ENCODE measurements around the gene DNM3.

The DNM3 gene

GRCh38 chr1:172328266-172328665 lies 487.0 kb downstream of the DNM3 start:
- no peak for DNase-seq (ENCODE audit: low spot score)

DNA sequence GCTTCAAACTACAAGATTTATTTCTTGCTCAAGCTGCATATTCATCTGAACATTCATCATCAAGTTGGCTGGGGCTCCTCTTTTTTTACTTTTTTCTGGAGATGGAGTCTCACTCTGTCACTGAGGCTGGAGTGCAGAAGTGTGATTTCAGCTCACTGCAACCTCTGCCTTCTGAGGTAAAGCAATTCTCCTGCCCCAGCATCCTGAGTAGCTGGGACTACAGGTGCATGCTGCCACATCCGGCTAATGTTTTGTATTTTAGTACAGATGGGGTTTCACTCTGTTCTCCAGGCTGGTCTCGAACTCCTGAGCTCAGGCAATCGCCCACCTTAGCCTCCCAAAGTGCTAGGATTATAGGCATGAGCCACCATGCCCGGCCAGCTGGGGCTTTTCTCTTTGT lies 490.9 kb downstream of the DNM3 start:
- no peak for DNase-seq (ENCODE audit: low spot score)

- DNase-seq (ENCODE audit: low spot score), result no peak
Measured at GRCh38 chr1:172335377-172335776, 494.1 kb downstream of the DNM3 start.

DNA sequence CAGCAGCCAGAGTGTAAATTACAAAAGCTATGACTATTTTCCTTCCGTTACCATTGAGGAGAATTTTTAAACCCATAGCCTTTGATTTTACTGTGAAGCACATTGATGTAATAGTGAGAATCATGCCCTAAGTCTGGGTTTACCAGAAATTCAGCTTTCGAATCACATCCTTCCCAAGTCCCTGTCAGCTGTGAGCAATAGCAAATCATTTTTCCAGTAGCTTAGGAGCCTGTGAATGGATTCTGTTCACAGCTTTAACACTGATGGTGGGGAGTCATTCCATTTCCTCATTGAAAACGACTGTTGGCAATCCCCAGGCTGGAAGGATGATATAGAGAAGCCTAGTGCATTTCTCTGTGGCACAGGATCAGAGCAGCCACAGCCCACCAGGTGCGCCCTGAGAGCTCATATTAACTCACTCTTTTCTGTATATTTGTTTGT lies 497.0 kb downstream of the DNM3 start:
- DNase-seq (ENCODE audit: low spot score), result no peak

GRCh38 chr1:172339842-172340241 lies 498.5 kb downstream of the DNM3 start:
- no peak for DNase-seq (ENCODE audit: low spot score)

- DNase-seq (ENCODE audit: low spot score), result no peak
Measured at GRCh38 chr1:172340520-172340919, 499.2 kb downstream of the DNM3 start.

GRCh38 chr1:172341697-172342096 lies 500.4 kb downstream of the DNM3 start:
- no peak for DNase-seq (ENCODE audit: low spot score)

DNA sequence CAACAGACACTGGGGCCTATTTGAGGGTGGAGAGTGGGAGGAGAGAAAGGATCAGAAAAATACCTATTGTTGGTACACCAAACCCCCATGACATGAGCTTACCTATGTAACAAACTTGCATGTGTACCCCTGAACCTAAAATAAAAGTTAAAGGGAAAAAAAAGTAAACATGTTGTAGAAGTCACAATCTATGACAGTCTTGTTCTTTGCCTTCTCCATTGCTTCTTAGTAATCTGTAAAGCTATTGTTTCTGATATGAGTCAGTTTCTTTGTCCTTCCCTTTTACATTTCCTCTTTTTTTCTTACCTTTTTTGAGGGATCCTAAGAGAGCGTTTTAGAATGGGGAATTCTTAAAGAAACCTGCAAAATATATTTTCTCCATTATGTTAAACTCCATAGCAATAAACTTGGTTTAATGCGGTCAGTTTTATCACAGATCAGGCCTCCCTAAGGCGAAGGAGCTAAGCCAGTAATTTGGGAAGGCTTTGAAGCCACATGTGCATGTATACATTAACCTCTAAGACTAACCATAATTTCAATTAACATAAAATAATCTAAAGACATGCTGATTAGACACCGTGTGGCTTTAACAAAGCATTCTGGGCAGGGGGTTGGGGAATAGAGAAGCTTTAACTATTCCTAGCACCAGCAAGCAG lies 501.4 kb downstream of the DNM3 start:
- no peak for DNase-seq (ENCODE audit: low spot score)

GRCh38 chr1:172343240-172344160 lies 502.2 kb downstream of the DNM3 start:
- no peak for DNase-seq (ENCODE audit: low spot score)

DNA sequence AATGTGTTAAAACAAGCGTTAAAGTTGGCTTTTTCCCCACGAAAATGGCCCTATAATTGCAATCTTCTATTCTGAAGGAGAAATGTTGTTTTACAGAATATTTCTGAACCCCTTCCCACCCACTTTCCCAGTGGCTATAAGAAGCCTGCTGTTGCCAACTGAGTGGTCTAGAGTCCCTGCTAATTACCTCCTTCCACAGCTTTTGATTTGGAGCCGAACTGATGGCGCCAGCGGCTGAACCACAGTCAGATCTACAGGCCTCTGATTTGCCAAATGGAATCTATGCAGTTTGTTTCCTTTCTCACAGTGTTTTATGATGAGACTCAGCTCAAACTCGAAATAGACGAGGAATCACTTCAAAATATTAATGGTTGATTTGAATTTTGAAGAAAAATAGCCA lies 503.1 kb downstream of the DNM3 start:
- DNase-seq (ENCODE audit: low spot score), result no peak

DNA sequence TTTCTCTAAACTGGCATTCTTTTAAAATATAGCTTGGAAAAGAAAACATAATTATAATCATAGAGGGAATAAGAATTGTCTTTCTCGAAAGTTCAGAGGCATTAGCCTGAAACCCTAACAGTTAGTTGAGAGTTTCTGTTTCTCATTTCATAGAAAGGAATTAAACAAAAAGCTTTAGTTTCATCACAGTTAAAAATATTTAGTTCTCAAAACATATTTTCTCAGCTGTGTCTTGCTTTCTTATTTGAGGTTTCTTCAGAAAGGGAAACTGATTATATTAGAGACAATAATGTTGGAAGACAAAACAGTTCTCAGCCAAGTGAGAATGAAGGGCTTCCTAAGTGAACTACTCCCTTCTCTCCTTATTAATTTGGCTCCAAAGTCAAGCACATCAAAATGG lies 503.8 kb downstream of the DNM3 start:
- no peak for DNase-seq (ENCODE audit: low spot score)

DNA sequence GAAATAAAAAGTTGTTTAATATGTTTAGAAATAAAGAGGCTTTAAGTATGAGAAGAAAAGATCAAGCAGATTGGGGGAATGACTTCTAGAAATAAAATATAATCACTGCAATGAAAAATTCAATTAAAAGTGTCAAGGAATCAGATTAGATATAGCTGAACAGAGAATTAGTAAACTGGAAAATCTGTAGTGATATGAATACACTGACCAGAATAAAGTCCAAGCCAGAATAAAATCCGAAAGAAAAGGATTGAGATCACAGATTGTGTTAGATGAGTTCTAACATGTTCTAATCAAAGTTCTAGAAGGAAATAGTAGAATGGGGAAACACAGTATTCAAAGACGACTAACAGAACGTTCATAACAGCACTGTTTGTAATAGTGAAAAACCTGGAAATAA lies 506.1 kb downstream of the DNM3 start:
- DNase-seq (ENCODE audit: low spot score), result no peak

DNA sequence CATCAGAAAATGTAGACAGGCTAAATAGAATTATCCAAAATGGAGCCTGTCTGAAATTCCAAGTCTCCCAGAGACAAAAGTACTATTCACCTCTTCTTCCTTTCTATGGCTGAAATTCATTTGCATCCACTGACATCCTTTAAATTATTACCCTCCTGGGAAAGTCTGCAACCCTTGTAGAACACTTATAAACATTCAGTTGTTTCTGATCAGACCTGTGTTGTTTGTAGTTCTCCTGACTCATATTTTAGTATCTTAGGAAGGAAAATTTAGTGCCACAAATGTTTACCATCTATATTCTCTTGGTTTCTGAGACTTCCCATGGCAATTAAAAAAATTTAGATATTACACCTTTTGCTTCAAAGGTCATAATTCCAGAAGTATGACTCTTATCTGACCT lies 509.6 kb downstream of the DNM3 start:
- DNase-seq (ENCODE audit: low spot score), result no peak

DNA sequence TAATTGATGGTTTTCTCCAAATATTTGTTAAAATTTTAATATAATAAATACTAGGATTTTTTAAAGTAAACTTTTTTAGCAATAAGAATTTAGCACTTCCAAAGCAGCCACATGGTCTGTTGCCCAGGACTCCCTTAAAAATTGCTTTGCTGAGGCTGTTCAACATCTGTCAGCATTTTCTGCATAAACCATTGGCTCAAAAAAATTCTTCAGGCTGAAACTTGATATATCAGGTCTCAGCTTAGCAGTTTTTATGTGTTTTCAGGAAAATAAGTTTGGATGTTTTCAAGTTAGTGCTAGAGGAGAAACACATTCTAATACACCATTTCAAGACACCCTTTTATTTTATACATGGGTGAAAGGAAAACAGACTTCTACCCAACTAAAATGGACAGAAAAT lies 510.0 kb downstream of the DNM3 start:
- no peak for DNase-seq (ENCODE audit: low spot score)

DNA sequence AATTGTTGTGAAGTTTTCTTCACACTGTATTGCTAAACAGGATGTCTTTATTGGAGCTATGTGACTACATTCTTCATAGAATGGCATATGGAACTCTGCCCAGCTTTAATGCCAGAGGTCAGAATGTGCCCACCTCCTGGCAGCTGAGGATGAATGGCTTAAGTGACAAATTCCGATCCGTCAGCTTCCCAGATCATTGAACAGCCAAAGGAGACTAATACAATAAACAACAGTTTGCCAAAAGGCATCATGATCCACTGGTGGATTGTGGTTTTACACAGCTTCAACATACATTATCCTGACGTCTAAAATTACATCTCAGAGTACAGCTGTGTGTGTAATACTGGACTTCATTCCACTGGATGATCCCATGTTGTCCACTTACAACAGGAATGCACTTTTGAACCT lies 510.5 kb downstream of the DNM3 start:
- DNase-seq (ENCODE audit: low spot score), result no peak

DNA sequence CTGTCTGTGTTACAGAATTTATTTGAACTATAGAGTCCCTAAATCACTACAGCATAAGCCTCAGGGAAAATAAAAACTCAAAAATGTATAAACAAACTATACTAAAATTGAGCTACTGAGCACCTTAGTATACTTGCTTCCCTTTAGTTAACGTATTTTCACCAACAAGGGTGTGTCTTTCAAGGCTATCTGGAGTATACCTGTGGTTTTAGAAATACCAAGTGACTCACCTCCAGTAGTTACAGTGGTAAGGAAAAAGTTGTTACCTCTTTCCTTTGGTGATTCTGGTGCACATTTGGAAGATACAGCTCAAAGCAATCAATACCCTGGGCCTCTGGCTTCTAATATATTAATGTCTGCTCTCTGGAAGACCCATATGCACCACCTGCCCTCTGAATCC lies 511.1 kb downstream of the DNM3 start:
- DNase-seq (ENCODE audit: low spot score), result no peak

DNA sequence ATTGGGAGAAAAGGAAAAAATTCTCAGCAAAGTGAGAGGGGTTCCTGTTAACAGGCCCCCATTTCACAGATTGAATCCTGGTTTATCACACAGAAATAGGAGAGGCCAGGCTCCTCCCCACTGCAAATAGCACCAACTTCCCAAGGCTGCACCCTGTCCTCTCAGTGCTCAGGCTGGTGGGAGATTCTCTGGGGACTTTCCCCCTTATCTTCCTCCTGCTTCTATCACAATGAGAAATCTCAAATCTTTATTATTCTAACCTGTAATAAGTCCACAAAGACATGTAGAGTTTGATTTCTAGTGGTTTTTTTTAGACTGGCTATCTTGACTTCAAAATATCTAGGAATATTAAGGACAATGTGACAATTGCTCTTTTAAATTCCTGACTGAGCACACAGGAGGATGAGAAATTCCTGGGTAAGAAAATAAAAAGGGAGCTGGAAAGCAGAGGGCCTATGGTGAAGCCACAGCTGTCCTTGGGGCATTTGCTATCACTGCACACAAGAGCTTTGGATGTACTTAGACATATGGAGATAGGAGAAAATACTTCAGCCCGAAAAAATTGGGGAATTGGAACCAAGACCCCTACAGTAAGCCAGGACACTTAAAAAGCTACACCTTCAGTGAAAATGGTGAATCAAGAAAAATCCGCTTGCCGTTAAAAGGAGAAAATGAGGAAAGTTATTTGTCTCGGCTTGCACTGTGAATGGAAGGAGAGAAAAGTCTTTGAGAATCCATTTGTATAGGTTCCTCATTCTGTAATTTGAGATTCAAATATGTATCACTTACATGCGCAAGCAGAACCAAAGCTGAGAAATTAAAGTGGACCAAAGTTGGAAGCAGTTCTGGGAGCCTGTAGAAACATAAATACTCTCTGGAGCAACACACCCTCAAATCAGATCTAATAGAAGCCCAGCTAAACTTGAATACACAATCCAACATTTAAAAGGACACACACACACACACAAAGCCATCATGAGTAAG lies 513.3 kb downstream of the DNM3 start:
- no peak for DNase-seq (ENCODE audit: low spot score)

DNA sequence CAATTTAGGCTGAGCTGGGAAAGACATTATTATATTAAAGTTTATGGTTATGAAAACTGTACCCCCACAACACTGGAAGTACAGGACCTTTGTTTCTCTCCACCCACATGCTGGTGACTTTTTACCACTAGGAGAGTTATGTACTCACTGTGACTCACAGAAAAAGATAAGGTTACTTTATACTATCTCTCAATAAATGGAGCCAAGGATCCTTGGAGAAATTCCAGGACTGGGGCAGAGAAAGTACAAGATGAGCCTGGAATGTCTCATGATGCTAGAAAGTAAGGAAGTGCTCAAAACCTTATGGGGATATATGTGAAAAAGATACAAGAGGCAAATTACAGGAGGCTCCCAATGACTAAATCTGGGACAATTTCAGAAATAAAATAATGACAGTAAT lies 515.3 kb downstream of the DNM3 start:
- DNase-seq (ENCODE audit: low spot score), result no peak

DNA sequence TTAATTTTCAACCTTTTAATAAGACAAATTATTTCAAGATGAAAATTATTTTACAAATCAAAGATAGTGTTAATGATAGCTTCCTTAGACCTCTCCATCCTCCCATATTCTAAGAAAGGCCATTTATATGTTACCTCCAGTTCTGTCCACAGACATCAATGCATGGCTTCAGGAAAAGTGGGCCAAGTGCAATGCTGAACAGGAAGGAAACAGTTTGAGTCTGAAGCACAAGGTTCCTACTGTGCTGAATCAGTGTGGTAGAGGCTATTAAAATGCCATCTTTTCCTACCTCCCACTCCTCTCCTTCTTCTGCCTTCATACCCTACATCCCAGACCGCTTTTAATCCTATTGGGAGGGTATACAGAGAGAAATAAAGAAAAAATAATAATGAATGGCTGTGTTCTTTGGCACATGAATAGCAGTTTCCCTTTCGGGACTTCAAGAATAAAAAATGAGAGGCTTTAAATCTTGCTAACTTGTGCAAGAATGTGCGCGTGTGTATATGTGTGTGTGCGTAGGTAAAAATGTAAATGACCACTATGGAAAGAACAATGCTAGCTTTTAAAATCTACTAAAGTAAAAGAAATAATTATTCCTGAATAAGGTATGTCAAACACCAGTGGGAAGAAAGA lies 516.6 kb downstream of the DNM3 start:
- DNase-seq (ENCODE audit: low spot score), result no peak

DNA sequence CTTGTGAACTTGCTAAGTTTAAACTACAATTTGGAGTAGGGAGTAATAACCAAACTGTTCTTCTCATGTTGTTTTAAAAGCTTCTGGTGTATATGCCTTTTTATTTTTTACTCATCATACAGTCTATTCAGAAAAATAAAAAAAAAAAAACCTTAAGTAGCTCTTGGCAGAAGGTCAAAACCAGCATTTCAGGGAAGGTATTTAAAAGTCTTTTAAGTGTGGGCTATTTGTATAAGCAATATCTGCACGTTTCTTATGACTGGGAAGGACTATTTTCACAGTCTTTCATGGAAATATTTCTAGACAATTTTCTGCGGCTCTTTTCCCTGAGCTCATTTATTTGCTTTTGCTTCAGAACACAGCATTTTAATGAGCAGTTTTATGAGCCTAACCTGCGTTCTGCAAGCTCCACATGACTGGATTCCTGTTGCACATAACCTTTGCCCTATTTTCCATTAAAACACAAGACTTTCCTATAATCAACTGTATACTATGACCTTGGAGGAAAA lies 518.2 kb downstream of the DNM3 start:
- no peak for DNase-seq (ENCODE audit: low spot score)

GRCh38 chr1:172360511-172360910 lies 519.2 kb downstream of the DNM3 start:
- DNase-seq (ENCODE audit: low spot score), result no peak

GRCh38 chr1:172360985-172361384 lies 519.7 kb downstream of the DNM3 start:
- DNase-seq (ENCODE audit: low spot score), result no peak
